Activated CD8-positive, alpha-beta T cell treated with anti-CD3 and anti-CD28 coated beads for 36 hours (primary cell): ENCODE results near the gene NDC1. TPM values are rescaled to one million over a fixed set of nuclear protein-coding genes. Genes with fewer than 3 reads are reported as not detected.

ENCODE experiments used
- ATAC-seq: fragments of 200-7000 bp; cut with Tn5 transposase; one replicate; pipeline ENCODE4 v1.10.0; 2021; ENCODE audit warnings: mild to moderate bottlenecking, moderate library complexity
- CTCF ChIA-PET: fragments of 350-600 bp; sonication (Branson Sonifier 250); formaldehyde crosslinking; loops from one replicate; lab custom pipeline; 2021; ENCODE audit warnings: antibody characterized with exemption; lab: Charles Lee
- POLR2A ChIA-PET: fragments of 350-600 bp; sonication (Branson Sonifier 250); formaldehyde crosslinking; loops from one replicate; lab custom pipeline; 2021; ENCODE audit warnings: antibody characterized with exemption; lab: Charles Lee
- DNase-seq: peaks from one replicate; pipeline ENCODE4 v3.0.0-alpha.2; 2020
- H3K27ac Mint-ChIP-seq: one replicate; pipeline ENCODE4 v1.8.0; 2021; ENCODE audit warnings: mild to moderate bottlenecking, mixed read lengths
- H3K27me3 Mint-ChIP-seq: one replicate; pipeline ENCODE4 v1.8.0; 2021; ENCODE audit warnings: mixed read lengths
- H3K36me3 Mint-ChIP-seq: one replicate; pipeline ENCODE4 v1.8.0; 2021; ENCODE audit warnings: low read depth, mixed read lengths
- H3K4me1 Mint-ChIP-seq: one replicate; pipeline ENCODE4 v1.8.0; 2021; ENCODE audit warnings: low read depth, mixed read lengths
- H3K4me3 Mint-ChIP-seq: one replicate; pipeline ENCODE4 v1.8.0; 2021; ENCODE audit warnings: mild to moderate bottlenecking, moderate library complexity, mixed read lengths
- H3K9me3 Mint-ChIP-seq: one replicate; pipeline ENCODE4 v1.8.0; 2021; ENCODE audit warnings: mixed read lengths
- CTCF ChIP-seq: fragments of 200-600 bp; IDR thresholded peaks from one replicate; pipeline ENCODE4 v1.8.0; 2022; ENCODE audit warnings: antibody characterized with exemption, mild to moderate bottlenecking
- intact Hi-C: fragments of 100-400 bp; cut with micrococcal nuclease; formaldehyde crosslinking; loops from one replicate; pipeline ENCODE4 v1.10.0; 2022
- total RNA-seq, 2 experiments: library from RNA; stranded (reverse); gene quantifications; one replicate each; pipeline ENCODE4 v1.2.3, GENCODE V29; 2021

NDC1 gene
- total RNA-seq, 2 experiments from 2014 or later, result 39.6 to 43.9 TPM

GRCh38 chr1:53862507-53862906 lies 24.4 kb upstream of the NDC1 start:
- H3K4me3 Mint-ChIP-seq, result no peak overlapping the region

GRCh38 chr1:53860967-53861411 lies 22.9 kb upstream of the NDC1 start:
- Mint-ChIP-seq H3K36me3 (peaks cover 11% of the 10 kb centered on the region), H3K4me1 (peaks cover 4% of the 10 kb centered on the region), H3K27me3 (no peaks in the 10 kb centered on the region), H3K4me3 (no peak overlapping the region), H3K27ac (no peak overlapping the region), H3K9me3 (no peaks in the 10 kb centered on the region)
- intact Hi-C loops, result loop anchor here (5.0 kb wide), 1 partner anchor 96 kb away; no protein-coding TSS in a partner anchor
- TF ChIP-seq CTCF, result peak; percentile 95
- ChIA-PET CTCF (interaction anchor here (0.8 to 10.7 kb wide), 54 partner anchors 9 to 248 kb away, joined by 3 to 146 read pairs (median 5); partner anchors contain the start of genes IFT25, LDLRAD1, LRRC42 and NDC1), POLR2A (interaction anchor here (0.8 to 1.0 kb wide), 3 partner anchors 12 to 87 kb away, joined by 3 to 4 read pairs (median 3); partner anchors contain the start of gene NDC1)
- DNase-seq, result peak; percentile 60
- peak; percentile 80 for ATAC-seq

More at GRCh38 chr1:53862507-53862906, 24.4 kb upstream of the NDC1 start:
- intact Hi-C loops, result loop anchor here (5.0 kb wide), 1 partner anchor 95 kb away; no protein-coding TSS in a partner anchor
- Mint-ChIP-seq H3K36me3 (peaks cover 7% of the 10 kb centered on the region), H3K27me3 (no peaks in the 10 kb centered on the region), H3K4me1 (peaks cover 4% of the 10 kb centered on the region), H3K9me3 (no peaks in the 10 kb centered on the region), H3K27ac (no peak overlapping the region)
- TF ChIP-seq CTCF, result no peak
- POLR2A ChIA-PET, result no interaction called here
- ATAC-seq (no peak), DNase-seq (no peak)
- CTCF ChIA-PET, result interaction anchor here (0.9 to 10.7 kb wide), 7 partner anchors 9 to 221 kb away, joined by 3 to 146 read pairs (median 16); partner anchors contain the start of genes IFT25 and LRRC42

GRCh38 chr1:53851571-53852285 lies 13.6 kb upstream of the NDC1 start:
- ATAC-seq (no peak), DNase-seq (no peak)
- Mint-ChIP-seq H3K36me3 (peaks cover 8% of the 10 kb centered on the region), H3K9me3 (no peaks in the 10 kb centered on the region), H3K27ac (no peak overlapping the region), H3K4me1 (no peaks in the 10 kb centered on the region), H3K4me3 (no peak overlapping the region), H3K27me3 (no peaks in the 10 kb centered on the region)
- intact Hi-C loops, result no loop called here
- ChIA-PET POLR2A (no interaction called here), CTCF (interaction anchor here (0.7 to 1.7 kb wide), 2 partner anchors 9 to 108 kb away, joined by 3 to 14 read pairs; no protein-coding TSS in a partner anchor)
- TF ChIP-seq CTCF, result no peak

- ChIA-PET POLR2A (no interaction called here), CTCF (interaction anchor here (1.0 to 4.3 kb wide), 4 partner anchors 10 to 109 kb away, joined by 3 to 27 read pairs (median 11); no protein-coding TSS in a partner anchor)
Observed at GRCh38 chr1:53850082-53850673, 12.1 kb upstream of the NDC1 start.

More at GRCh38 chr1:53850082-53850673, 12.1 kb upstream of the NDC1 start:
- ATAC-seq (no peak), DNase-seq (no peak)
- Mint-ChIP-seq H3K9me3 (no peaks in the 10 kb centered on the region), H3K27me3 (no peaks in the 10 kb centered on the region), H3K36me3 (peaks cover 3% of the 10 kb centered on the region), H3K4me3 (no peak overlapping the region), H3K4me1 (no peaks in the 10 kb centered on the region), H3K27ac (no peak overlapping the region)
- TF ChIP-seq CTCF, result no peak
- intact Hi-C loops, result no loop called here
